Ovary (tissue), 9 donors: ENCODE measurements around the gene ILF3. TPM values are rescaled to one million over a fixed set of nuclear protein-coding genes. Genes with fewer than 3 reads are reported as not detected.

ENCODE experiments used
- DNase-seq, 5 donors: peaks; one replicate each; pipeline ENCODE4 v3.0.0-alpha.2; 2019 to 2020
- H3K27ac ChIP-seq, 2 donors: fragments of 200-600 bp; one replicate each; pipeline versions ENCODE4 v1.5.1 to v1.8.0; 2019 to 2022
- H3K27me3 ChIP-seq: fragments of 200-600 bp; one replicate; pipeline ENCODE4 v1.8.0; 2022
- H3K36me3 ChIP-seq: fragments of 200-600 bp; sonication (generic); one replicate; pipeline ENCODE4 v1.5.1; 2019
- H3K4me1 ChIP-seq: one replicate; pipeline ENCODE4 v1.8.1; 2013; ENCODE audit warnings: mild to moderate bottlenecking, moderate library complexity; ENCODE audit not compliant: insufficient read depth
- H3K4me3 ChIP-seq: fragments of 200-600 bp; sonication (generic); one replicate; pipeline ENCODE4 v1.5.1; 2017
- H3K9me3 ChIP-seq, 2 donors: fragments of 200-600 bp in 1 of 2; sonication (generic) in 1 of 2; one replicate each; pipeline versions ENCODE4 v1.5.1 to v1.8.1; 2013 to 2019; ENCODE audit warnings: mild to moderate bottlenecking in 1 of 2, moderate library complexity in 1 of 2
- EP300 ChIP-seq: sonication (generic); formaldehyde crosslinking; IDR thresholded peaks from one replicate; pipeline ENCODE4 v1.6.1; 2017; ENCODE audit warnings: antibody characterized with exemption
- POLR2A ChIP-seq: fragments of 450-650 bp; IDR thresholded peaks from one replicate; pipeline ENCODE4 v1.6.1; 2017; ENCODE audit warnings: antibody characterized with exemption, mild to moderate bottlenecking, moderate library complexity
- WGBS, 3 donors: extraction: QIAGEN DNeasy Blood & Tissue Kit in 1 of 3; methylation state at CpG; one replicate each; pipeline versions ENCODE4 v1.1.5 to v1.1.7; 2013 to 2017; 5-methylcytosine and 5-hydroxymethylcytosine counted together
- intact Hi-C, 4 donors: fragments of 100-400 bp; cut with DNase I; formaldehyde crosslinking; loops; one replicate each; pipeline versions ENCODE4 v1.11.0 to v1.15.1; 2022 to 2023
- polyA plus RNA-seq, 2 donors: library from polyadenylated mRNA; stranded (reverse); fragments of 200-250 nt in 1 of 2; fragments of 350-450 nt in 1 of 2; fragmentation: Illumina TruSeq in 1 of 2; extraction: RNeasy Lipid Tissue Mini Kit (QIAGEN cat#74804) in 1 of 2; gene quantifications; one replicate each; pipeline ENCODE4 v1.2.3, GENCODE V29; 2013 to 2014
- total RNA-seq, 7 donors: library from RNA; depleted of rRNA in 2 of 7; stranded (reverse); fragments of >200 nt in 2 of 7; fragmentation: NEBNext Ultra II Directional in 3 of 7; extraction: Animal tissue kit (Norgen Biotek cat#: 25700) in 3 of 7; gene quantifications; one replicate each; pipeline versions ENCODE4 v1.1.0 to v1.2.4, GENCODE V29; 2016 to 2023
- TF ChIP-seq, protein P1 (sequence below), 3 donors: fragments of 450-650 bp in 2 of 3; fragments of 200-600 bp in 1 of 3; IDR thresholded peaks; one replicate each; pipeline versions ENCODE4 v1.5.1 to v1.8.0; 2016 to 2022; ENCODE audit warnings: antibody characterized with exemption in 3 of 3, mild to moderate bottlenecking in 1 of 3
- donor health status: DM: no; HTN: no; CAD: no; lungs with moderate emphysema.
- donor health status: DM: no; HTN: no; CAD: no.
- donor health status: Bipolar disorder and iron deficiency.
- donor health status: DM: yes; HTN: yes; CAD: no.
- donor health status: DM: no; HTN: no; CAD: no.
- donor health status: DM: yes; HTN: yes; CAD: no.

The ILF3 gene
- total and polyA plus RNA-seq, 9 donors = 90.0 to 295 (median 227) TPM

DNA sequence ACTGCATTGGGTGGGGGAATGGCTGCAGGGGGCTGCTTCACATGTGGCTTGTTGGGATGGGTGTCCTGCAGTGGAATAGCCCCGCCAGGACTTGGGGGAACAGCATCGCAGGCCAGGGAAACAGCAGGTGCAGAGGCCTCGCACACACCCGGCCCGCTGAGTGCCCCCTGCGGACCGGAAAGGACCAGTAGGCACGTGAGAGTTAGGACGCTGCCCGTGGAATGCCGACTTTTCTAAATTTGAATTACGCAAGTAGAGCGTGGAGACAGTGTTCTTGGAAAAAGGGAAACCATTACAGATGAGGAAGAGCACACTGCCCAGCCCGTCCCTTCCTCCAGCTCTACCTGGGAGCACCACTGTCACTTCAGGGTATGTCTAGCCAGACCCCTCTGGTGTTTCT lies 75.3 kb downstream of the ILF3 start:
- Histone ChIP-seq H3K9me3 (no peaks in the 10 kb centered on the region), H3K36me3 (no peaks in the 10 kb centered on the region), H3K4me3 (no peak overlapping the region), H3K27ac (no peak overlapping the region), H3K4me1 (peaks cover 4% of the 10 kb centered on the region), H3K27me3 (no peaks in the 10 kb centered on the region)
- intact Hi-C loops = no loop called here
- DNase-seq = no peak
- 93 to 95% (median 94%) methylated on average over 14 of the region's 14 CpGs for WGBS, 3 donors
- TF ChIP-seq EP300 = no peak
- no peak for TF ChIP-seq POLR2A
- TF ChIP-seq, protein P1, sequence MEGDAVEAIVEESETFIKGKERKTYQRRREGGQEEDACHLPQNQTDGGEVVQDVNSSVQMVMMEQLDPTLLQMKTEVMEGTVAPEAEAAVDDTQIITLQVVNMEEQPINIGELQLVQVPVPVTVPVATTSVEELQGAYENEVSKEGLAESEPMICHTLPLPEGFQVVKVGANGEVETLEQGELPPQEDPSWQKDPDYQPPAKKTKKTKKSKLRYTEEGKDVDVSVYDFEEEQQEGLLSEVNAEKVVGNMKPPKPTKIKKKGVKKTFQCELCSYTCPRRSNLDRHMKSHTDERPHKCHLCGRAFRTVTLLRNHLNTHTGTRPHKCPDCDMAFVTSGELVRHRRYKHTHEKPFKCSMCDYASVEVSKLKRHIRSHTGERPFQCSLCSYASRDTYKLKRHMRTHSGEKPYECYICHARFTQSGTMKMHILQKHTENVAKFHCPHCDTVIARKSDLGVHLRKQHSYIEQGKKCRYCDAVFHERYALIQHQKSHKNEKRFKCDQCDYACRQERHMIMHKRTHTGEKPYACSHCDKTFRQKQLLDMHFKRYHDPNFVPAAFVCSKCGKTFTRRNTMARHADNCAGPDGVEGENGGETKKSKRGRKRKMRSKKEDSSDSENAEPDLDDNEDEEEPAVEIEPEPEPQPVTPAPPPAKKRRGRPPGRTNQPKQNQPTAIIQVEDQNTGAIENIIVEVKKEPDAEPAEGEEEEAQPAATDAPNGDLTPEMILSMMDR (IDR thresholded peaks at IDR 0.05) = no peak

GRCh38 chr19:10730932-10731331 lies 76.8 kb downstream of the ILF3 start:
- WGBS, 3 donors = 87 to 93% (median 89%) methylated on average over 6 to 12 of the region's 12 CpGs
- intact Hi-C loops = no loop called here
- DNase-seq = no peak
- H3K36me3 ChIP-seq = no peaks in the 10 kb centered on the region
- no peaks in the 10 kb centered on the region for H3K9me3 ChIP-seq
- peaks cover 5% of the 10 kb centered on the region for H3K4me1 ChIP-seq
- no peaks in the 10 kb centered on the region for H3K27me3 ChIP-seq
- no peak overlapping the region for H3K27ac ChIP-seq
- no peak overlapping the region for H3K4me3 ChIP-seq
- TF ChIP-seq EP300 = no peak
- no peak for TF ChIP-seq POLR2A
- TF ChIP-seq, protein P1 (IDR thresholded peaks at IDR 0.05) = no peak

- Histone ChIP-seq H3K36me3 (no peaks in the 10 kb centered on the region), H3K27me3 (no peaks in the 10 kb centered on the region), H3K27ac (no peak overlapping the region), H3K4me3 (no peak overlapping the region), H3K4me1 (peaks cover 2% of the 10 kb centered on the region), H3K9me3 (no peaks in the 10 kb centered on the region)
- TF ChIP-seq POLR2A (no peak), EP300 (no peak)
- TF ChIP-seq, protein P1 (IDR thresholded peaks at IDR 0.05) = no peak
- WGBS, 3 donors = 83 to 91% (median 89%) methylated on average over 5 of the region's 5 CpGs
- no peak for DNase-seq
- intact Hi-C loops = no loop called here
Measured at GRCh38 chr19:10735741-10736140, 81.6 kb downstream of the ILF3 start.

DNA sequence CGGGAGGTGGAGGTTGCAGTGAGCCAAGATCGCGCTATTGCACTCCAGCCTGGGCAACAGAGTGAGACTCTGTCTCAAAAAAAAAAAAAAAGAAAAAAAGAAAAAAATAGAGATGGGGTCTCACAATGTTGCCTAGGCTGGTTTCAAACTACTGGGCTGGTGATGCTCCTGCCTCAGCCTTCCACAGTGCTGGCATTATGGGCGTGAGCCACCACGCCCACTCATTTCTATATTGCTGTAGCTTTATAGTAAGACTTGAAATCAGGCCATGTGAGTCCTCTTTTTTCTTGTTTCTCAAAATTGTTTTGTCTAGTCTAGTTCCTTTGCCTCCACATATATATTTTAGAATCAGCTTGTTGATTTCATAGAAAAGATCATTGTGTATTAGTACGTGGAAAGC lies 82.0 kb downstream of the ILF3 start:
- Histone ChIP-seq H3K27ac (no peak overlapping the region), H3K36me3 (no peaks in the 10 kb centered on the region), H3K9me3 (no peaks in the 10 kb centered on the region), H3K4me1 (peaks cover 2% of the 10 kb centered on the region), H3K4me3 (no peak overlapping the region), H3K27me3 (no peaks in the 10 kb centered on the region)
- DNase-seq = no peak
- no peak for TF ChIP-seq POLR2A
- TF ChIP-seq EP300 = no peak
- TF ChIP-seq, protein P1 (IDR thresholded peaks at IDR 0.05) = no peak
- intact Hi-C loops = no loop called here
- 71 to 81% (median 76%) methylated on average over 6 of the region's 6 CpGs for WGBS, 3 donors
